Fibroblast of the aortic adventitia (primary cell): ENCODE data around the gene KCNIP2. TPM values are rescaled to one million over a fixed set of nuclear protein-coding genes. Genes with fewer than 3 reads are reported as not detected.

Source experiments
- total RNA-seq: library from RNA; depleted of rRNA; stranded (reverse); fragments of >200 nt; gene quantifications from 2 replicates; pipeline ENCODE4 v1.2.3, GENCODE V29; 2012; ENCODE audit warnings: low replicate concordance

The KCNIP2 gene
- total RNA-seq, 1 donor = 1.2 TPM

Other genes starting within 250 kb of the KCNIP2 start
- 27.4 and 35.2 TPM in 2 replicates for gene FBXW4, start 148.6 kb downstream of the KCNIP2 start, total RNA-seq
- gene FGF8, start 67.7 kb downstream of the KCNIP2 start, total RNA-seq = not detected in 2 replicates
- 54.4 and 70.9 TPM in 2 replicates for gene NPM3, start 60.4 kb downstream of the KCNIP2 start, total RNA-seq
- 93.7 and 165 TPM in 2 replicates for gene OGA, start 25.4 kb downstream of the KCNIP2 start, total RNA-seq
- 13.6 and 25.3 TPM in 2 replicates for gene ARMH3, start 212.4 kb upstream of the KCNIP2 start, total RNA-seq
- gene HPS6, start 221.5 kb upstream of the KCNIP2 start, total RNA-seq = 18.2 and 37.0 TPM in 2 replicates